GM12864 (cell line): ENCODE measurements around the gene DRC1.

Experiments used
- DNase-seq: peaks from one replicate; pipeline ENCODE4 v3.0.0-alpha.2; 2011; ENCODE audit warnings: low read depth
- H3K4me3 ChIP-seq: 2 replicates; pipeline ENCODE4 v1.5.1; 2011; ENCODE audit warnings: mild to moderate bottlenecking, low read depth, low read length, control low read depth
- CTCF ChIP-seq: IDR thresholded peaks from 2 replicates; pipeline ENCODE4 v1.5.1; 2011; ENCODE audit warnings: low read depth, mild to moderate bottlenecking, moderate library complexity, low read length, control low read depth, inconsistent platforms; ENCODE audit errors: missing control alignments

The DRC1 gene

GRCh38 chr2:26429779-26430578 is 28.3 kb downstream of the DRC1 start:
- H3K4me3 ChIP-seq: no peak overlapping the region
- no peak for TF ChIP-seq CTCF
- no peak for DNase-seq

GRCh38 chr2:26430826-26431225 is 29.1 kb downstream of the DRC1 start:
- no peak overlapping the region for H3K4me3 ChIP-seq
- TF ChIP-seq CTCF: no peak
- no peak for DNase-seq

- no peak for TF ChIP-seq CTCF
- no peak overlapping the region for H3K4me3 ChIP-seq
- no peak for DNase-seq
These were observed 30.6 kb downstream of the DRC1 start for GRCh38 chr2:26432363-26432762.

- no peak for DNase-seq
- no peak overlapping the region for H3K4me3 ChIP-seq
- no peak for TF ChIP-seq CTCF
These were observed 31.1 kb downstream of the DRC1 start for GRCh38 chr2:26432859-26433258.

- DNase-seq: no peak
- no peak for TF ChIP-seq CTCF
- H3K4me3 ChIP-seq: no peak overlapping the region
These were observed 33.4 kb downstream of the DRC1 start for GRCh38 chr2:26435106-26435505.

- DNase-seq: no peak
- TF ChIP-seq CTCF: no peak
- no peak overlapping the region for H3K4me3 ChIP-seq
These were observed 36.8 kb downstream of the DRC1 start for GRCh38 chr2:26438526-26438925.

GRCh38 chr2:26438926-26439325 is 37.2 kb downstream of the DRC1 start:
- DNase-seq: no peak
- TF ChIP-seq CTCF: no peak

More at GRCh38 chr2:26438926-26439325, 37.2 kb downstream of the DRC1 start:
- H3K4me3 ChIP-seq: no peak overlapping the region
